Measurements from ENCODE around the gene KCNT1. TPM values are rescaled to one million over a fixed set of nuclear protein-coding genes. Genes with fewer than 3 reads are reported as not detected.

The KCNT1 gene
- total and polyA plus RNA-seq, 2 donors (not counting 3 experiments of a cell fraction or from before 2014, with no cell fraction given) = not detected

GRCh38 chr9:135764731-135765130, 62.7 kb downstream of the KCNT1 start:
- ChIA-PET CTCF (no interaction called here), POLR2A (no interaction called here)
- no peaks in the 10 kb centered on the region for H4K20me1 ChIP-seq (replicated peaks; ENCODE audit: control insufficient read depth, extremely low read depth, insufficient read depth, low read length)
- H3K27me3 ChIP-seq (ENCODE audit: control insufficient read depth in 2 of 2, insufficient read depth in 2 of 2, low read length in 2 of 2) = no peaks in the 10 kb centered on the region
- H3K79me2 ChIP-seq (ENCODE audit: control insufficient read depth, insufficient read depth, low read length) = no peaks in the 10 kb centered on the region
- no peak overlapping the region for H3K4me2 ChIP-seq (ENCODE audit: insufficient read depth, low read length)
- FAIRE-seq (no peak), DNase-seq (ENCODE audit: low read depth, low spot score) (no peak)
- no peak overlapping the region for H3K27ac ChIP-seq (ENCODE audit: insufficient read depth, low read depth, low read length)
- H3K36me3 ChIP-seq (ENCODE audit: control insufficient read depth in 2 of 2, extremely low read depth in 1 of 2, insufficient read depth in 2 of 2, low read length in 2 of 2) = no peaks in the 10 kb centered on the region
- H2AFZ ChIP-seq (ENCODE audit: low read depth, low read length) = no peak overlapping the region
- TF ChIP-seq POLR2AphosphoS5 (IDR thresholded peaks at IDR 0.05; ENCODE audit: insufficient read depth, low read depth, low read length) (no peak), EZH2 (IDR thresholded peaks at IDR 0.05; ENCODE audit: borderline replicate concordance, low read depth, low read length, severe bottlenecking) (no peak), FOS (IDR thresholded peaks at IDR 0.05; ENCODE audit: borderline replicate concordance, insufficient read depth, low read length) (no peak), GATA2 (IDR thresholded peaks at IDR 0.05; ENCODE audit: insufficient read depth, insufficient read length, low read depth, low read length) (no peak), CTCF (IDR thresholded peaks at IDR 0.05; ENCODE audit: extremely low read depth in 1 of 2, insufficient read depth in 1 of 2, low read depth in 1 of 2, low read length in 2 of 2) (no peak), POLR2A (IDR thresholded peaks at IDR 0.05; ENCODE audit: low read depth, low read length) (no peak), MYC (IDR thresholded peaks at IDR 0.05; ENCODE audit: low read depth, low read length) (no peak), MAX (IDR thresholded peaks at IDR 0.05; ENCODE audit: insufficient read depth, insufficient read length) (no peak), JUN (IDR thresholded peaks at IDR 0.05; ENCODE audit: borderline replicate concordance, insufficient read depth, insufficient read length, low read depth) (no peak)
- no TSS peak for BruUV-seq (replicated peaks)
- H3K4me3 ChIP-seq (replicated peaks in 1 of 3; ENCODE audit: insufficient read depth in 1 of 3, low read depth in 1 of 3, low read length in 3 of 3) = no peak overlapping the region
- intact Hi-C loops (cut with micrococcal nuclease) = no loop called here
- no peak overlapping the region for H3K9ac ChIP-seq (replicated peaks; ENCODE audit: extremely low read depth, insufficient read depth, low read length)
- dilution Hi-C loops (cut with MboI; ENCODE audit: extremely low pct_ligation_motif_present, low sequenced_read_pairs) = no loop called here
- no peaks in the 10 kb centered on the region for H3K4me1 ChIP-seq (ENCODE audit: control insufficient read depth, extremely low read depth, insufficient read depth, low read length)
- no peaks in the 10 kb centered on the region for H3K9me3 ChIP-seq (replicated peaks; ENCODE audit: control insufficient read depth, insufficient read depth, low read length)
- no peaks in the 10 kb centered on the region for H3K9me1 ChIP-seq (replicated peaks; ENCODE audit: control insufficient read depth, extremely low read depth, insufficient read depth, low read length)
